ENCODE results near the gene STYXL1.

DNA sequence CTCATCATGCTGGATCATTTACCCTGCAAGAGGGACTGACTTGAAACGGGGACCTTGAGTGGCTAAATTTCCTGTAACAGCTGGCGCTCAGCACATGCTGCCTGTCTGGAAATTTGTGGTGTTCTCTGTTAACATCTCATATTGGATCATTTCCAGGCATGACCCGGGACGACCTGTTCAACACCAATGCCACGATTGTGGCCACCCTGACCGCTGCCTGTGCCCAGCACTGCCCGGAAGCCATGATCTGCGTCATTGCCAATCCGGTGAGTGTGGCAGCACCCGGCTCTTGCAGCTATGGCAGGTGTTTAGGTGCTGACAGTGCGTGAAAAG lies 10.0 kb upstream of the STYXL1 start:
- no peak for TF ChIP-seq EZH2 (IDR thresholded peaks at IDR 0.05)
- TF ChIP-seq, protein P1, sequence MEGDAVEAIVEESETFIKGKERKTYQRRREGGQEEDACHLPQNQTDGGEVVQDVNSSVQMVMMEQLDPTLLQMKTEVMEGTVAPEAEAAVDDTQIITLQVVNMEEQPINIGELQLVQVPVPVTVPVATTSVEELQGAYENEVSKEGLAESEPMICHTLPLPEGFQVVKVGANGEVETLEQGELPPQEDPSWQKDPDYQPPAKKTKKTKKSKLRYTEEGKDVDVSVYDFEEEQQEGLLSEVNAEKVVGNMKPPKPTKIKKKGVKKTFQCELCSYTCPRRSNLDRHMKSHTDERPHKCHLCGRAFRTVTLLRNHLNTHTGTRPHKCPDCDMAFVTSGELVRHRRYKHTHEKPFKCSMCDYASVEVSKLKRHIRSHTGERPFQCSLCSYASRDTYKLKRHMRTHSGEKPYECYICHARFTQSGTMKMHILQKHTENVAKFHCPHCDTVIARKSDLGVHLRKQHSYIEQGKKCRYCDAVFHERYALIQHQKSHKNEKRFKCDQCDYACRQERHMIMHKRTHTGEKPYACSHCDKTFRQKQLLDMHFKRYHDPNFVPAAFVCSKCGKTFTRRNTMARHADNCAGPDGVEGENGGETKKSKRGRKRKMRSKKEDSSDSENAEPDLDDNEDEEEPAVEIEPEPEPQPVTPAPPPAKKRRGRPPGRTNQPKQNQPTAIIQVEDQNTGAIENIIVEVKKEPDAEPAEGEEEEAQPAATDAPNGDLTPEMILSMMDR (IDR thresholded peaks at IDR 0.05): no peak

Measured in neural progenitor cell (in vitro differentiated cells).